Measurements from ENCODE around the gene TACC3. TPM values are rescaled to one million over a fixed set of nuclear protein-coding genes. Genes with fewer than 3 reads are reported as not detected.
A peak's percentile ranks its signal among the peaks of the same experiment; 100 is the strongest.

Gene TACC3
- total RNA-seq, 1 donor from 2014 or later = 42.2 TPM

DNA sequence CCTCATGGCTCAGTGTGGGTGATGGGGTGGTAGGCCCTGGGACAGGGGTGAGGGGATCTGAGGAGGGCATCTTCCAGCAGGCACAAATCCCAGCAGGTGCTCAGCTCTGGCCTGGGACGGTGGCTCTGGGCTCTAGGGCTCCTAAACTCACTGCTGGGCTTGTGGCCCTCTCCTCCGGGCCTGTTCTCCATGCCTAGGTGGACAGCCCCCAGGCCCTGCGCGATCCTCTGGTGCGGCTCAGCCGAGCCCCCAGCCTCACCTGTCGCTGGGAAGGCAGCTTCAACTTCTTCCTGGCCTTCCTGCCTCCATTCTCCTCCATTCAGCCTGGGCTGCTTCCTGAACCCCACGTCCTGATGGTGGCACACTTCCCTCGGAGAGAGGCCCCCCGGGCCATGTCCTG lies 52.4 kb downstream of the TACC3 start:
- Mint-ChIP-seq H3K36me3 (ENCODE audit: low read depth, unreplicated experiment) (no peaks in the 10 kb centered on the region), H3K27ac (ENCODE audit: unreplicated experiment) (no peak overlapping the region), H3K9me3 (ENCODE audit: unreplicated experiment) (no peaks in the 10 kb centered on the region), H3K4me3 (ENCODE audit: unreplicated experiment) (no peak overlapping the region), H3K4me1 (ENCODE audit: unreplicated experiment) (no peaks in the 10 kb centered on the region), H3K27me3 (ENCODE audit: unreplicated experiment) (peaks cover 6% of the 10 kb centered on the region)
- no peak for DNase-seq (ENCODE audit: low spot score)
- TF ChIP-seq, protein P1, sequence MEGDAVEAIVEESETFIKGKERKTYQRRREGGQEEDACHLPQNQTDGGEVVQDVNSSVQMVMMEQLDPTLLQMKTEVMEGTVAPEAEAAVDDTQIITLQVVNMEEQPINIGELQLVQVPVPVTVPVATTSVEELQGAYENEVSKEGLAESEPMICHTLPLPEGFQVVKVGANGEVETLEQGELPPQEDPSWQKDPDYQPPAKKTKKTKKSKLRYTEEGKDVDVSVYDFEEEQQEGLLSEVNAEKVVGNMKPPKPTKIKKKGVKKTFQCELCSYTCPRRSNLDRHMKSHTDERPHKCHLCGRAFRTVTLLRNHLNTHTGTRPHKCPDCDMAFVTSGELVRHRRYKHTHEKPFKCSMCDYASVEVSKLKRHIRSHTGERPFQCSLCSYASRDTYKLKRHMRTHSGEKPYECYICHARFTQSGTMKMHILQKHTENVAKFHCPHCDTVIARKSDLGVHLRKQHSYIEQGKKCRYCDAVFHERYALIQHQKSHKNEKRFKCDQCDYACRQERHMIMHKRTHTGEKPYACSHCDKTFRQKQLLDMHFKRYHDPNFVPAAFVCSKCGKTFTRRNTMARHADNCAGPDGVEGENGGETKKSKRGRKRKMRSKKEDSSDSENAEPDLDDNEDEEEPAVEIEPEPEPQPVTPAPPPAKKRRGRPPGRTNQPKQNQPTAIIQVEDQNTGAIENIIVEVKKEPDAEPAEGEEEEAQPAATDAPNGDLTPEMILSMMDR (IDR thresholded peaks at IDR 0.05; ENCODE audit: unreplicated experiment) = no peak

DNA sequence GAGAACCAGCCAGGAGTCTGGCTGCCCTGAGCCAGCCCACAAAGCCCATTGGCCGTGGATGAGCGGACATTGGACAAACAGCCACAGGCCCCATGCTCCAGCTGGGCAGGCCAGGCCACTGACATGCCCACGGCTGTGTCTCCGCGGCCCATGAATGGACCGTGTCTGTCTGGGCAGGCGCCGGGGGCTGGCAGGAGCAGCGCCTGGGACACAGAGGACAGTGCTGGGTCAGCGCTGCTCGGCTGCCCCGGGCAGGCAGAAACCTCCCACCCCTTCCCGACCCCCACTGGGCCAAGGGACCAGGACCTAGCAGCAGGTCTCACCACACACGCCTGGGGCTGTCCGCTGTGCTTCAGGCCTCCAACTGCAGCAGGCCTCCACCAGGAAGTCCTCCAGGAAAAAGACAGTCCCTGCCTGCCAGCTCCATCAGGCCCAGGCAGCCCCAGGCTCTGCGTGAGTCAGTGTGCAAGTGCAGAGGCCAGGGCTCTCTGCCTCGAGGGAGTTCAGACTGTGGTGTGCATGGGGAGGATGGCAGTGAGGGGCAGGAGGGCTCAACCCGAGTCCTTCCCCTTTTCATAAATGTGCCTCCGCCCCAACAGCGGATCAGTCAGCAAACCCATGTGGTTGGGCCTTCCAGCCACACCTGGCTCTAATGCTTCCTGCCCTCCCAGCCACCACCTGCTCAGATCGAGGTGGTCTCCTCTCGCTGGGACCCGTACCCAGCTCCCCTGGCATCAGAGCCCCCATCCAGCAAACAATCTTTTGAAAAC lies 54.6 kb downstream of the TACC3 start:
- no peak overlapping the region for H3K4me3 Mint-ChIP-seq (ENCODE audit: unreplicated experiment)

DNA sequence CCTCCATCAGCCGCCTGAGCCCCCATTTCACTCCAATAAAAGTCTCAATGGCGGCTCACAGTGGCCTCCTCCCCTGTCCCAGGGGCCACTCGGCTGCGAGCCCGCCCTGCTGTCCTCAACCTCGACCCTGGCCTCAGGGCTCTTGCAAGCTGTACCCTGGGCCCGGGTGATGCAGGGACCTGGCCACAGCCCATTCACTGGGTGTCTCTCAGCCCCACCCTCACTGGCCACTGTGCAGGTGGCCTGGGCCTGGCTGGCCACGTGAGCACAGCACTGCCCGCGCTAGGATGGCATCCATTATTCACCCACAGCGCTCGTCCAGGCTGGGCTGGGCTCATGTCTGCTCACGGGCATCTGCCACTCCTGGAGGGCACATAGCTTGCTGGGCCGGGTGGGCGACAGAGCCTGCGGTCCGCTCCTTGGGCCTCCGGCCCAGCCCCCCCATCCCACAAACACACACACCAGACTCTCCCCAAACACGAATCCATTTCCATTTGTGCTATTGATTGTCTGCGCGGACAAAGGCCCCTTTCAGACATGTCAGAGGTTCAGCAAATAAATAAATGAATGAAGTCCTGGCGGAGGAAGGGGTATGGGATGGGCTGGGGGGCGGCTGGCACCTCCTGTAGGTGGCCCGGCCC lies 55.3 kb downstream of the TACC3 start:
- TF ChIP-seq, protein P1 (IDR thresholded peaks at IDR 0.05; ENCODE audit: unreplicated experiment) = no peak
- H3K27me3 Mint-ChIP-seq (ENCODE audit: unreplicated experiment) = peaks cover 4% of the 10 kb centered on the region
- H3K9me3 Mint-ChIP-seq (ENCODE audit: unreplicated experiment) = no peaks in the 10 kb centered on the region
- H3K36me3 Mint-ChIP-seq (ENCODE audit: low read depth, unreplicated experiment) = no peaks in the 10 kb centered on the region
- no peak overlapping the region for H3K27ac Mint-ChIP-seq (ENCODE audit: unreplicated experiment)
- no peak for DNase-seq (ENCODE audit: low spot score)
- H3K4me1 Mint-ChIP-seq (ENCODE audit: unreplicated experiment) = no peaks in the 10 kb centered on the region
- no peak overlapping the region for H3K4me3 Mint-ChIP-seq (ENCODE audit: unreplicated experiment)

More for the DNA sequence above, 54.6 kb downstream of the TACC3 start:
- Mint-ChIP-seq H3K27me3 (ENCODE audit: unreplicated experiment) (peaks cover 4% of the 10 kb centered on the region), H3K9me3 (ENCODE audit: unreplicated experiment) (no peaks in the 10 kb centered on the region), H3K36me3 (ENCODE audit: low read depth, unreplicated experiment) (no peaks in the 10 kb centered on the region), H3K4me1 (ENCODE audit: unreplicated experiment) (no peaks in the 10 kb centered on the region), H3K27ac (ENCODE audit: unreplicated experiment) (no peak overlapping the region)
- DNase-seq (ENCODE audit: low spot score) = no peak
- TF ChIP-seq, protein P1 (IDR thresholded peaks at IDR 0.05; ENCODE audit: unreplicated experiment) = no peak

DNA sequence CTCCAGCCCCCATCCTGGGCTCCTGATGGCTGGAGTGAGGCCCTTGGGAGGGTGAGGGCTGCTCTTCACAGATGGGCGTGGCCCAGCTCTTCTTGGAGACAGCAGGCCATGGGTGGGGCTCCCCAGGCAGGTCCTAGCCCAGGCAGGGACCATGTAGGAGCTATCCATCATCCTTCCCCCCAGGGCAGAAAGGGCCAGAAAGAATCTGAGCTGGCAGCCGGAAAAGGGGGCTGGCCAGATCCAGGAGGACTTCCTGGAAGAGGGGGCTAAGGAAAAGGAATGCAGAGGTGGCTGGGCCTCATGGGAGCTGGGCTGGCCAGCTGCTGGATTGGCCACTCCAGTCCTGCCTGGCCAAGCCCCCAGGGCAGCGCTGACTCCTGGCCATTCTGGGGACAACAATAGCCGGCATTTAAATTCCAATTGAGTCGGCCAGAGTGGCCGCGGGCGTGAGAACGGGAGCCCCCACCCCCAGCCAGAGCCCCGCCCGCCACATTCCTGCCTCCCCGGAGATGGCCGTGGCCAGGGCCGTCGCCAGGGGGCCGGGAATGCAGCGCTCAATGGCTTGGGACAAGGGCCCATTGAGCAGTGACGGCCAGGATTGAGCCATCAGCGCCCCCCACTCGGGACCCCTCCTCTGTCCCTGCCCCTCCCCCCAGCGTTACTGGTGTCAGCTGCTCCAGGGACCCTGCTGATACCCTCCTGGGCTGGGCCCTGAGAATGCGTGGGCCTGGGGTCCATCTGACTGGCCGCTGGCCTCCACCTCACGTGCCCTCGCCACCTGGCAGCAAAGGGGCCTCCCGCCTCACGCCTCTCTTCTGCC lies 56.7 kb downstream of the TACC3 start:
- H3K4me1 Mint-ChIP-seq (ENCODE audit: unreplicated experiment) = no peaks in the 10 kb centered on the region
- H3K4me3 Mint-ChIP-seq (ENCODE audit: unreplicated experiment) = no peak overlapping the region
- H3K27ac Mint-ChIP-seq (ENCODE audit: unreplicated experiment) = no peak overlapping the region
- no peaks in the 10 kb centered on the region for H3K9me3 Mint-ChIP-seq (ENCODE audit: unreplicated experiment)
- peaks cover 8% of the 10 kb centered on the region for H3K27me3 Mint-ChIP-seq (ENCODE audit: unreplicated experiment)
- no peaks in the 10 kb centered on the region for H3K36me3 Mint-ChIP-seq (ENCODE audit: low read depth, unreplicated experiment)
- TF ChIP-seq, protein P1 (IDR thresholded peaks at IDR 0.05; ENCODE audit: unreplicated experiment) = no peak
- peak; percentile 59 for DNase-seq (ENCODE audit: low spot score)
